Renal pelvis (tissue), 12 donors: ENCODE measurements around the gene SMIM29. TPM values are rescaled to one million over a fixed set of nuclear protein-coding genes. Genes with fewer than 3 reads are reported as not detected.
A peak's percentile ranks its signal among the peaks of the same experiment; 100 is the strongest.

Experiments used
- DNase-seq: peaks from one replicate; pipeline ENCODE4 v3.0.0-alpha.2; 2013
- long read RNA-seq, 16 experiments: transcript quantifications; one replicate each; lab custom pipeline, GENCODE V29; 2026
- polyA plus RNA-seq, 3 donors: library from polyadenylated mRNA; unstranded; fragments of 120-200 nt; gene quantifications; one replicate each; pipeline ENCODE4 v1.2.1, GENCODE V29; 2013; ENCODE audit not compliant: insufficient read length in 3 of 3

Gene SMIM29
- 10 to 100 TPM; 11.9 to 16.1 (median 14.5) TPM for polyA plus RNA-seq
- long read RNA-seq, donor 1, transcript SMIM29-205 (5 exons, 1,297 nt), result major isoform, 9 of 10 reads
- long read RNA-seq, donor 1, partial matches to known transcripts, result 0 of 10 reads
- long read RNA-seq, donor 1, other reads (novel, unspliced or antisense), result 0 of 10 reads
- long read RNA-seq, donor 2, transcript SMIM29-205 (5 exons, 1,297 nt), result major isoform, 18 of 21 reads
- long read RNA-seq, donor 2, partial matches to known transcripts, result 0 of 21 reads
- long read RNA-seq, donor 2, other reads (novel, unspliced or antisense), result 0 of 21 reads
- long read RNA-seq, donor 3, transcript SMIM29-205 (5 exons, 1,297 nt), result major isoform, 11 of 13 reads
- long read RNA-seq, donor 3, partial matches to known transcripts, result 0 of 13 reads
- long read RNA-seq, donor 3, other reads (novel, unspliced or antisense), result 0 of 13 reads
- long read RNA-seq, donor 4, transcript SMIM29-205 (5 exons, 1,297 nt), result major isoform, 16 of 20 reads
- long read RNA-seq, donor 4, partial matches to known transcripts, result 0 of 20 reads
- long read RNA-seq, donor 4, other reads (novel, unspliced or antisense), result 0 of 20 reads
- long read RNA-seq, donor 5, transcript SMIM29-205 (5 exons, 1,297 nt), result major isoform, 7 of 8 reads
- long read RNA-seq, donor 5, partial matches to known transcripts, result 0 of 8 reads
- long read RNA-seq, donor 5, other reads (novel, unspliced or antisense), result 0 of 8 reads
- long read RNA-seq, donor 6, transcript SMIM29-205 (5 exons, 1,297 nt), result major isoform, 13 of 16 reads
- long read RNA-seq, donor 6, partial matches to known transcripts, result 0 of 16 reads
- long read RNA-seq, donor 6, other reads (novel, unspliced or antisense), result 0 of 16 reads
- long read RNA-seq, donor 7, transcript SMIM29-205 (5 exons, 1,297 nt), result major isoform, 8 of 25 reads
- long read RNA-seq, donor 7, partial matches to known transcripts, result 14 of 25 reads
- long read RNA-seq, donor 7, other reads (novel, unspliced or antisense), result 0 of 25 reads
- long read RNA-seq, donor 8, partial matches to known transcripts, result 6 of 11 reads
- long read RNA-seq, donor 8, other reads (novel, unspliced or antisense), result 0 of 11 reads
- long read RNA-seq, donor 9, transcript SMIM29-205 (5 exons, 1,297 nt), result major isoform, 11 of 14 reads
- long read RNA-seq, donor 9, partial matches to known transcripts, result 0 of 14 reads
- long read RNA-seq, donor 9, other reads (novel, unspliced or antisense), result 0 of 14 reads
- long read RNA-seq, donor 10, transcript SMIM29-205 (5 exons, 1,297 nt), result major isoform, 8 of 10 reads
- long read RNA-seq, donor 10, partial matches to known transcripts, result 0 of 10 reads
- long read RNA-seq, donor 10, other reads (novel, unspliced or antisense), result 0 of 10 reads
- long read RNA-seq, donor 11, partial matches to known transcripts, result 6 of 9 reads
- long read RNA-seq, donor 11, other reads (novel, unspliced or antisense), result 0 of 9 reads
- long read RNA-seq, donor 12, transcript SMIM29-205 (5 exons, 1,297 nt), result major isoform, 10 of 13 reads
- long read RNA-seq, donor 12, partial matches to known transcripts, result 0 of 13 reads
- long read RNA-seq, donor 12, other reads (novel, unspliced or antisense), result 0 of 13 reads
- long read RNA-seq, donor 13, transcript SMIM29-205 (5 exons, 1,297 nt), result major isoform, 5 of 6 reads
- long read RNA-seq, donor 13, partial matches to known transcripts, result 0 of 6 reads
- long read RNA-seq, donor 13, other reads (novel, unspliced or antisense), result 0 of 6 reads
- long read RNA-seq, donor 14, transcript SMIM29-205 (5 exons, 1,297 nt), result major isoform, 14 of 26 reads
- long read RNA-seq, donor 14, partial matches to known transcripts, result 10 of 26 reads
- long read RNA-seq, donor 14, other reads (novel, unspliced or antisense), result 0 of 26 reads
- long read RNA-seq, donor 15, transcript SMIM29-205 (5 exons, 1,297 nt), result major isoform, 9 of 14 reads
- long read RNA-seq, donor 15, partial matches to known transcripts, result 0 of 14 reads
- long read RNA-seq, donor 15, other reads (novel, unspliced or antisense), result 0 of 14 reads
- long read RNA-seq, donor 16, transcript SMIM29-205 (5 exons, 1,297 nt), result major isoform, 12 of 22 reads
- long read RNA-seq, donor 16, partial matches to known transcripts, result 0 of 22 reads
- long read RNA-seq, donor 16, other reads (novel, unspliced or antisense), result 0 of 22 reads

GRCh38 chr6:34248727-34249468 lies at the start of gene SMIM29:
TSS of gene SMIM29 (minus strand) at chr6:34249006. CDS start at chr6:34247791, 1,215 bp downstream.
- DNase-seq, result peak; percentile 96

DNA sequence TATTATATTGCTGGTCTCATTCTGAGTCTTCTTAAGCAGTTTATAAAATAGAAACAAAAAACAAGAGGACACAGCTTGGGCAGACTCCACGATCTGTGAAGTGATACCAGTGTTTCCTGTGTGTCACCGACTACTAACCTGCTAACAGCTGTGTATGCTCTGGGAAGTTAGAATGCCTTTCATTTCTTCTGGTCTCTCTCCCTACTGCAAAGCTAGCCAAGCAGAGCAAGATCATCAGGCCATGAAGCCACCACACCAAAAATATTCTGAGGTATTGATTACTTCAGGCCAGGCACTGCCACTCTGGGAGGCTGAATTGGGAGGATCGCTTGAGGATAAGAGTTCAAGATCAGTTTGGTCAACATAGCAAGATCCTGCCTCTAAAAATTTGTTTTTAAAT lies 46.9 kb upstream of the SMIM29 start:
- no peak for DNase-seq

DNA sequence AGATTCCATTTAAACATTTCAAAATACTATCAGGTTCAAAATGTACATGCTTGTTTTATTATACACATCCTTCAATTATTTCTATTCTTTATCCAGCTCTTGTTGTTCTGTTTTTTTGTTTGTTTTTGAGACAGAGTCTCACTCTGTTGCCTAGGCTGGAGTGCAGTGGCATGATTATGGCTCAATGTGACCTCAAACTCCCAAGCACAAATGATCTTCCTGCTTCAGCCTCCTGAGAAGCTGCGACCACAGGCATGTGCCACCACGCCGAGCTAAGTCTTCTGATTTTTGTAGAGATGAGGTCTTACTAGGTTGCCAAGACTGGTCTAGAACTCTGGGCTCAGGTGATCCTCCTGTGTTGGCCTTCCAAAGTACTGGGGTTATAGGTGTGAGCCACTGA lies 44.1 kb upstream of the SMIM29 start:
- DNase-seq, result no peak

DNA sequence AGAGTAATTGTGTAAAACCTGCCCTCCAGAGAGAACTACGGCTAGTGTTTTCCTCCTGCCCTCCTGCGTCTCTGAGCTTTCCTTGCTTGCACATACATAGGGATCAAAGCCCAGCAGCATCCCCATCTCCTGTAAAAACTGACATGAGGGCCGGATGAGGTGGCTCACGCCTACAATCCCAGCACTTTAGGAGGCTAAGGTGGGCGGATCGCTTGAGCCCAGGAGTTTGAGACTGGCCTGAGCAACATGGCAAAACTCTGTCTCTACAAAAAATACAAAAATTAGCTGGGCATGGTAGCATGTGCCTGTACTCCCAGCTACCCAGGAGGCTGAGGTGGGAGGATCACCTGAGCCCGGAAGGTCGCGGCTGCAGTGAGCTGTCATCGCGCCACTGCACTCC lies 40.3 kb upstream of the SMIM29 start:
- no peak for DNase-seq

DNA sequence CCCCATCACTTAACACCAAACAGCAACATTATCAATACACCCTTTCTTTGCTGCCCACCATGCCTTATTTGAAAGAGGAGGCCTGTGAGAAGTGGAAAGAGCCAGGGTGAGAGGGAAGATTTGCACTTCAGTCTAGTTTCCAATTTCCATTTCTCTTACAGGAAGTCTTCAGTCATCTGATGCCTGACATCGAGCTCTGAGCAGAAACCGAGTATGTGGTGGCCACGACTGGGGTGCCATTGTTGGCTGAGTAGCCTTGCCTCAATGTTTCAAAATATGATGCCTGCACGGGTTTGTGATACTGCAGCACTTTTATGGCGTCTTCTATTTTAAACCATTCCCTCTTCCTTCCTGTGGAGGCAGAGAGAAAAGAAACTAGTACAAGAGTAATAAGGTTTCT lies 39.8 kb upstream of the SMIM29 start:
- DNase-seq, result no peak

- no peak for DNase-seq
Observed at GRCh38 chr6:34285448-34286164, 36.8 kb upstream of the SMIM29 start.

- no peak for DNase-seq
Observed at GRCh38 chr6:34284563-34285447, 36.0 kb upstream of the SMIM29 start.

DNA sequence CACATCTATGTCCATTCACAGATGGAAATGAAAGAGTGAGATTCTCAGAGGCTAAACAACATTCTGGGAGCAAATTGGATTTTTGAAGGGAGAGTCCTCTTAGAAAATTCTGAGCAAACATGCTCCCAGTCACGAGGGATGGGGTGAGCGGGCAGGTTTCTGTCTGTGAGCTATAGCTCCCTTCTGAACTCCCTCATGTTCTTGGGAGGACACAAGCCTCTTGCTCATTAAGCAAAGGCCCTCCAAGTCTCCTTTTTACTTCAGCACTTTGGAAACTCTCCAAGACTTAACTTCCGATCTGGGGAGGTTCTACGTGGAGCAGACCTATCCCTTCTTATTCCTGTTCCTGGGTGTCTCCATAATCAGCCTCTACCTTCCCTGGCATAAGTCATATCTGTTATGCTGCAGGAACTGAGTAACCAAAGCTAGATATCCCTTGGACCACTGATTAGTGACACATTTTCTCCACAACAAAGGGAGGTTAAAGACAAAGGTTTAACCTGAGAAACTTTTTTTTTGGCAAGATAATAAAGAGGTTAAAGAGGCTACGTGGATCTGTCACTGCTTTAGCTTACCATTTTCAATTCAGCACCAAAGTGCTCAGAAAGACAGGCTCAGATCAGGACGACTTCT lies 33.0 kb upstream of the SMIM29 start:
- no peak for DNase-seq

DNA sequence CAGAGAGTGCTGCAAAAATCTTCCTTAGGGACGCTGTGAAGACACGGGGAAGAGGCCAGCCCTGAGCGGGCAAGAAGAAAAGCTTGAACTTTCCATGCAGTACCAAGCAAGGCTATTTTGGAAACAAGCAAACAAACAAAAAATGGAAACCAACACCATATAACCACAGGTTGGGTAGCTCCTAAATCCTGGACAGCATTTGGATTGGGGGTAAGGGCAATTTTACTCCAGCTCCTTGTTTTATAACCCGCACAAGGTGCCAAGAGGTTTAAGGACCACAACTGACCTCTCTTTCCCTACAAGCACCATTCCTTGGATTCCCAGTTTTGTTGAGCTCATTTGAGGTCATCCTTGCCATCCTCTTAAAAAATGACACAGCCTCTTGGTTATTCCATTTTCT lies 31.4 kb upstream of the SMIM29 start:
- no peak for DNase-seq

- DNase-seq, result no peak
Observed at GRCh38 chr6:34278833-34279232, 30.0 kb upstream of the SMIM29 start.

- no peak for DNase-seq
Observed at GRCh38 chr6:34277763-34278112, 28.9 kb upstream of the SMIM29 start.

DNA sequence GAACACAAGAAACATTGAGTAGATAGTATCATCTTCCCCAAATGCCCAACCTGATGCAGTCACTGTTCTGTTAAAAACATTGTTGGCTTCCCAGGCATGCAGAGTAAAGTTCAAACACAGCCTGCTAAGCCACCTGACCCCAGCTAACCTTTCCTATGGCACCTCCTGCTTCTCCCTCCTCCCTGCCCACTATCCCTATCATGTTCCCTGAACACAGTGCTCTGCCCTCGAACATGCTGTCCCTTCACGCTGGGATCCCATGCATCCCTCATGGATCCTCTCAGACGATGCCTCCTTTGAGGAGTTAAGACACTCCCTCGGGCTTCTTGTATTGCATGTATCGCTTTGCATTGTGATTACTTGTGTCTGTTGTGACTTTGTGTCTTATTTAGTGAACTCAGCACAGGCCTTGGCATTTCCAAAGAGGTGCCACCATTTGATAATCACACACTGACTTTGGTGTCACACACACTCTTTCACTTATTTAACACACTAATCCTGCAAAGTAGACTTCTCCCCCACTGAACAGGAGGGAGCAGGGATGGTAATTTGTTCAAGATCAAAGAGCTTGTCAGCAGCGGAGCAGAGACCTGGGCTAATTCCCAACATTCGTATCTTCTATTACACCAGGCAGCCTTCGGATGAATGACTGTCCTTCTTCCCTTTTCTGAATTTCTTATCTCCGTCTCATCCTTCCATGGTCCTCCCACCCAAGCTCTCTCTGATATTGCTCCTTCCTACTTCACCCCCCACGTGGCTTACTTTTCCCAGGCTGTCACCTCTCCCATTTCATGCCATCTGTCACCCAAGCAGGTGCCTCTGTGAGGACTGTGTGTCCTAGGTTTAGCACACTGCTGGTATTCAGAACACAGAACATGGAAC lies 28.3 kb upstream of the SMIM29 start:
- DNase-seq, result peak; percentile 16

DNA sequence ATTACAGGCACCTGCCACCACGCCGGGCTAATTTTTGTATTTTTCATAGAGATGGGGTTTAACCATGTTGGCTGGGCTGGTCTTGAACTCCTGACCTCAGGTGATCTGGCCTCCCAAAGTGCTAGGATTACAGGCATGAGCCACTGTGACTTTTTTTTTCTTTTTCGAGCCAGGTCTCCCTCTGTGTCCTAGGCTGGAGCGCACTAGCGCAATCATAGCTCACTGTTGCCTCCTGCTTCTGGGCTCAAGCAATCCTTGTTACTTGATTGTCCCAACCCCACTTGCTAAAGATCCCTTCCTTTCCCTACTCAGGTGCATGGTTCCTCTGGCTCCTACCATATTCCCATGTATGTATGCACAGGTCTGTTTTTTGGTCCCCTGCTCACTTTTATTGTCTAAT lies 27.4 kb upstream of the SMIM29 start:
- no peak for DNase-seq

- no peak for DNase-seq
Observed at GRCh38 chr6:34275128-34275804, 26.5 kb upstream of the SMIM29 start.

DNA sequence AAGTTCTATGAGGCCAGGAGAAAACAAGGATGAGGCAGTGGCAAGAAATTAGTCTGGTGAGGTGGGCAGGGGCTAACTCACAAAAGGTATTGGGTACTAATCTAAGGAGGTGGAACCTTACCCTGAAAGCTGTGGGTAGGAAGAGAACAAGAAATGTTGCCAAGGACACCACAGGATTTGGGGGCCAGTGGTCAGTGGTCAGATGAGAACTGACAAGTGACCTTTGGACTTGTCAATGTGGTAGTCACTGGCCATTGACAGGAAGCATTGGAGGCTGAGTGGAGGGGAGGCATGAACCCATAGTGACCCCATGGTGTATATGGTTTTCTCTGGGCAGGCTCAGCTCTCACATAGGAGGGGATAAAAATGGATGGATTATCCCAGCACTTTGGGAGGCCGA lies 25.3 kb upstream of the SMIM29 start:
- DNase-seq, result no peak
